SU-DHL-6 (cell line): Measurements from ENCODE around the gene CDKL4.

Experiments
- H2AFZ ChIP-seq: fragments of 200-600 bp; sonication (generic); 2 replicates; pipeline ENCODE4 v1.6.1; 2014; ENCODE audit warnings: low read depth, mild to moderate bottlenecking, moderate library complexity, mixed read lengths, antibody characterized with exemption, low read length; ENCODE audit not compliant: severe bottlenecking
- H3F3A ChIP-seq: fragments of 200-600 bp; shearing (Covaris generic); 2 replicates; pipeline ENCODE4 v1.6.0; 2016; ENCODE audit warnings: antibody characterized with exemption, mild to moderate bottlenecking; ENCODE audit not compliant: insufficient read depth
- H3K27ac ChIP-seq: fragments of 200-600 bp; sonication (generic); 2 replicates; pipeline ENCODE4 v1.5.1; 2016; ENCODE audit warnings: low read depth, mild to moderate bottlenecking, low read length, moderate library complexity, mixed read lengths
- H3K27me3 ChIP-seq: fragments of 200-600 bp; sonication (generic), shearing (Covaris generic); 2 replicates; pipeline ENCODE4 v1.6.0; 2014; ENCODE audit warnings: mild to moderate bottlenecking, low read length
- H3K36me3 ChIP-seq: fragments of 200-600 bp; sonication (generic); 2 replicates; pipeline ENCODE4 v1.6.1; 2014; ENCODE audit warnings: mild to moderate bottlenecking, low read length, mixed read lengths
- H3K4me2 ChIP-seq: fragments of 300-600, 200-600 bp; shearing (Covaris generic), sonication (generic); 2 replicates; pipeline ENCODE4 v1.6.0; 2014; ENCODE audit warnings: low read length, low read depth, mild to moderate bottlenecking; ENCODE audit not compliant: poor library complexity, severe bottlenecking
- H3K4me3 ChIP-seq: fragments of 200-600 bp; sonication (generic); 2 replicates; pipeline ENCODE4 v1.5.1; 2014; ENCODE audit warnings: antibody characterized with exemption, low read length, mild to moderate bottlenecking, mixed read lengths; ENCODE audit not compliant: insufficient read depth, poor library complexity, severe bottlenecking
- H3K79me2 ChIP-seq: fragments of 200-600 bp; sonication (generic); 2 replicates; pipeline ENCODE4 v1.6.1; 2014; ENCODE audit warnings: mild to moderate bottlenecking, low read length, moderate library complexity; ENCODE audit not compliant: insufficient read depth
- H3K9ac ChIP-seq: fragments of 200-600 bp; sonication (generic); 2 replicates; pipeline ENCODE4 v1.7.0; 2014; ENCODE audit warnings: mild to moderate bottlenecking, low read length
- H3K9me2 ChIP-seq: fragments of 200-600 bp; sonication (generic); replicated peaks from 2 replicates; pipeline ENCODE4 v1.6.1; 2014; ENCODE audit warnings: low read length; ENCODE audit not compliant: insufficient read depth
- H3K9me3 ChIP-seq: fragments of 200-600 bp; sonication (generic); 2 replicates; pipeline ENCODE4 v1.6.1; 2014; ENCODE audit warnings: low read length, mixed read lengths; ENCODE audit not compliant: insufficient read depth
- H4K20me1 ChIP-seq: fragments of 200-600 bp; sonication (generic); 2 replicates; pipeline ENCODE4 v1.6.1; 2014; ENCODE audit warnings: low read depth, mild to moderate bottlenecking, antibody characterized with exemption, low read length, moderate library complexity, mixed read lengths
- EZH2phosphoT487 ChIP-seq: fragments of 200-600 bp; sonication (generic), shearing (Covaris generic); conservative IDR thresholded peaks from 2 replicates; pipeline ENCODE4 v1.6.1; 2018; ENCODE audit warnings: mild to moderate bottlenecking, antibody characterized with exemption, low read length, moderate library complexity, mixed read lengths
- TF ChIP-seq, protein P1 (sequence below): fragments of 200-600 bp; sonication (generic); IDR thresholded peaks from one replicate; pipeline ENCODE4 v1.5.1; 2017; ENCODE audit warnings: antibody characterized with exemption, mild to moderate bottlenecking, low read length, moderate library complexity; ENCODE audit not compliant: insufficient read depth, poor library complexity, severe bottlenecking

Gene CDKL4

GRCh38 chr2:39135690-39136259 is 108.0 kb downstream of the CDKL4 start:
- Histone ChIP-seq H2AFZ (no peak overlapping the region), H3K36me3 (no peaks in the 10 kb centered on the region), H3K79me2 (no peaks in the 10 kb centered on the region), H3K27me3 (no peaks in the 10 kb centered on the region), H3K9me3 (no peaks in the 10 kb centered on the region), H3K4me3 (no peak overlapping the region), H3K9me2 (no peaks in the 10 kb centered on the region), H3F3A (no peaks in the 10 kb centered on the region), H3K9ac (no peak overlapping the region), H3K4me2 (no peak overlapping the region), H3K27ac (no peak overlapping the region), H4K20me1 (no peaks in the 10 kb centered on the region)
- no peak for TF ChIP-seq EZH2phosphoT487
- TF ChIP-seq, protein P1, sequence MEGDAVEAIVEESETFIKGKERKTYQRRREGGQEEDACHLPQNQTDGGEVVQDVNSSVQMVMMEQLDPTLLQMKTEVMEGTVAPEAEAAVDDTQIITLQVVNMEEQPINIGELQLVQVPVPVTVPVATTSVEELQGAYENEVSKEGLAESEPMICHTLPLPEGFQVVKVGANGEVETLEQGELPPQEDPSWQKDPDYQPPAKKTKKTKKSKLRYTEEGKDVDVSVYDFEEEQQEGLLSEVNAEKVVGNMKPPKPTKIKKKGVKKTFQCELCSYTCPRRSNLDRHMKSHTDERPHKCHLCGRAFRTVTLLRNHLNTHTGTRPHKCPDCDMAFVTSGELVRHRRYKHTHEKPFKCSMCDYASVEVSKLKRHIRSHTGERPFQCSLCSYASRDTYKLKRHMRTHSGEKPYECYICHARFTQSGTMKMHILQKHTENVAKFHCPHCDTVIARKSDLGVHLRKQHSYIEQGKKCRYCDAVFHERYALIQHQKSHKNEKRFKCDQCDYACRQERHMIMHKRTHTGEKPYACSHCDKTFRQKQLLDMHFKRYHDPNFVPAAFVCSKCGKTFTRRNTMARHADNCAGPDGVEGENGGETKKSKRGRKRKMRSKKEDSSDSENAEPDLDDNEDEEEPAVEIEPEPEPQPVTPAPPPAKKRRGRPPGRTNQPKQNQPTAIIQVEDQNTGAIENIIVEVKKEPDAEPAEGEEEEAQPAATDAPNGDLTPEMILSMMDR = no peak

DNA sequence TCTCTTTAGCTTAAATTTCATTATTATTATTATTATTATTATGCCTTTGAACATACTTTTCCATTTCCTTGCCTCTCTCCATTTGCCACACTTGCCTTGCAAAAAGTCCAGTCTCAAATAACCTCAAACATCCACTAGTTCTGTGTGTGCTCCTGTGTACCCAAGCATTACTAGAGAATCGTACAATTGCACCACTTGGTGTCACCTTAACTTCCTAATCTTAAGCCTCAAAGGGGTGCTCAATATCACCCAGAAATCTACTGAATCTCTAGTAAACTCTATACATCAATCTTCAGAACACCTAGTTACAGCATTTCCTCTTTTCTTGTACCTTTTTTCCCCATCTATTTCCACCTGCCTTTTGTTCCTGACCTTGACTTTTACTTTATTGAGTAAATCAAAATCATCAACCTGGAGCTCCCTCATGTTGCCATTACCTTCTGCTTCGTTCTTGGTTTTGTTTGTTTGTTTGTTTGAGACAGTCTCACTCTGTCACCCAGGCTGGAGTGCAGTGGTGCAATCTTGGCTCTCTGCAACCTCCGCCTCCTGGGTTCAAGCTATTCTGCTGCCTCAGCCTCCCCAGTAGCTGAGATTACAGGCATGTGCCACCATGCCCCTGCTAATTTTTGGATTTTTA is 110.4 kb downstream of the CDKL4 start:
- no peak overlapping the region for H3K27ac ChIP-seq
- TF ChIP-seq, protein P1 = no peak
- no peak for TF ChIP-seq EZH2phosphoT487
- no peak overlapping the region for H3K4me3 ChIP-seq
- H3K4me2 ChIP-seq = no peak overlapping the region
- H2AFZ ChIP-seq = no peak overlapping the region
- H3K27me3 ChIP-seq = no peaks in the 10 kb centered on the region
- H3K9me3 ChIP-seq = no peaks in the 10 kb centered on the region
- no peaks in the 10 kb centered on the region for H3K79me2 ChIP-seq
- no peaks in the 10 kb centered on the region for H3F3A ChIP-seq
- H3K36me3 ChIP-seq = no peaks in the 10 kb centered on the region
- H3K9ac ChIP-seq = no peak overlapping the region
- H4K20me1 ChIP-seq = no peaks in the 10 kb centered on the region
- H3K9me2 ChIP-seq = no peaks in the 10 kb centered on the region

- H3K36me3 ChIP-seq = no peaks in the 10 kb centered on the region
- TF ChIP-seq, protein P1 = no peak
- TF ChIP-seq EZH2phosphoT487 = no peak
- H3K4me2 ChIP-seq = no peak overlapping the region
- H3K27me3 ChIP-seq = no peaks in the 10 kb centered on the region
- H3K9me2 ChIP-seq = no peaks in the 10 kb centered on the region
- H3K79me2 ChIP-seq = no peaks in the 10 kb centered on the region
- H2AFZ ChIP-seq = no peak overlapping the region
- H3K9ac ChIP-seq = no peak overlapping the region
- H3K9me3 ChIP-seq = no peaks in the 10 kb centered on the region
- H3F3A ChIP-seq = no peaks in the 10 kb centered on the region
- H3K4me3 ChIP-seq = no peak overlapping the region
- H3K27ac ChIP-seq = no peak overlapping the region
- no peaks in the 10 kb centered on the region for H4K20me1 ChIP-seq
Observed at GRCh38 chr2:39128919-39129391, 114.8 kb downstream of the CDKL4 start.
